Progenitor cell of endocrine pancreas (in vitro differentiated cells): Measurements from ENCODE around the gene NOS1AP. TPM values are rescaled to one million over a fixed set of nuclear protein-coding genes. Genes with fewer than 3 reads are reported as not detected.

Source experiments
- DNase-seq: peaks from one replicate; pipeline ENCODE4 v3.0.0; 2021; ENCODE audit warnings: low spot score; ENCODE audit not compliant: unreplicated experiment
- H3K27ac Mint-ChIP-seq: 2 replicates; pipeline ENCODE4 v1.8.0; 2021; ENCODE audit warnings: mild to moderate bottlenecking, moderate library complexity, mixed read lengths
- H3K27me3 Mint-ChIP-seq: 2 replicates; pipeline ENCODE4 v1.8.0; 2021; ENCODE audit warnings: mixed read lengths
- H3K36me3 Mint-ChIP-seq: 2 replicates; pipeline ENCODE4 v1.8.0; 2022; ENCODE audit warnings: mixed read lengths; ENCODE audit not compliant: insufficient read depth
- H3K4me1 Mint-ChIP-seq: 2 replicates; pipeline ENCODE4 v1.8.0; 2021; ENCODE audit warnings: low read depth, mixed read lengths
- H3K4me3 Mint-ChIP-seq: 2 replicates; pipeline ENCODE4 v1.8.0; 2021; ENCODE audit warnings: low read depth, mild to moderate bottlenecking, moderate library complexity, mixed read lengths
- H3K9me3 Mint-ChIP-seq: 2 replicates; pipeline ENCODE4 v1.8.0; 2021; ENCODE audit warnings: low read depth, mixed read lengths
- total RNA-seq: library from RNA; stranded (reverse); gene quantifications from 2 replicates; pipeline ENCODE4 v1.2.1, GENCODE V29; 2021
- TF ChIP-seq, protein P1 (sequence below): fragments of 200-600 bp; sonication (generic); IDR thresholded peaks from one replicate; pipeline ENCODE4 v1.5.0; 2021; ENCODE audit warnings: antibody characterized with exemption, mild to moderate bottlenecking; ENCODE audit not compliant: unreplicated experiment

Gene NOS1AP
- total RNA-seq, 1 donor from 2014 or later = 5.6 TPM

DNA sequence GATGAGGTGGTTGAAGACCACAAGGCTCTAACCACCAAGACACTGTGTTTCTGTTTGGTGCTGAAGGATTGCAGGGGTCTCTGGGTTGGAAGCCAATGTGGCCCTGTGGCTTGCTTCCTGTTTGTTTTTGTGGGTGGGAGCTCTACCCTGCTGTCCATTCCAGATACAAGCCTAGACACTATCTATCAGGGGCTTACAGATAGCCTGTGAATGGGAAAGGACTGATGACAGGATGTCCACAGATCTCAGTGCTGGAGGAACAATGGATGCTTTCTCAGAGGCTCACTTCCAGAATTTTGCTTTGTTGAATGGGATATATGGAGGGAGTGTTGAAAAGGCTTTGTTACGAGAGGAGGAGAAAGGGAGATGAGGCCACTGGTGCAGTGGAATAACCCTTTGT lies 69.7 kb downstream of the NOS1AP start:
- TF ChIP-seq, protein P1, sequence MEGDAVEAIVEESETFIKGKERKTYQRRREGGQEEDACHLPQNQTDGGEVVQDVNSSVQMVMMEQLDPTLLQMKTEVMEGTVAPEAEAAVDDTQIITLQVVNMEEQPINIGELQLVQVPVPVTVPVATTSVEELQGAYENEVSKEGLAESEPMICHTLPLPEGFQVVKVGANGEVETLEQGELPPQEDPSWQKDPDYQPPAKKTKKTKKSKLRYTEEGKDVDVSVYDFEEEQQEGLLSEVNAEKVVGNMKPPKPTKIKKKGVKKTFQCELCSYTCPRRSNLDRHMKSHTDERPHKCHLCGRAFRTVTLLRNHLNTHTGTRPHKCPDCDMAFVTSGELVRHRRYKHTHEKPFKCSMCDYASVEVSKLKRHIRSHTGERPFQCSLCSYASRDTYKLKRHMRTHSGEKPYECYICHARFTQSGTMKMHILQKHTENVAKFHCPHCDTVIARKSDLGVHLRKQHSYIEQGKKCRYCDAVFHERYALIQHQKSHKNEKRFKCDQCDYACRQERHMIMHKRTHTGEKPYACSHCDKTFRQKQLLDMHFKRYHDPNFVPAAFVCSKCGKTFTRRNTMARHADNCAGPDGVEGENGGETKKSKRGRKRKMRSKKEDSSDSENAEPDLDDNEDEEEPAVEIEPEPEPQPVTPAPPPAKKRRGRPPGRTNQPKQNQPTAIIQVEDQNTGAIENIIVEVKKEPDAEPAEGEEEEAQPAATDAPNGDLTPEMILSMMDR = no peak
- Mint-ChIP-seq H3K36me3 (no peaks in the 10 kb centered on the region), H3K4me1 (peaks cover 21% of the 10 kb centered on the region), H3K27ac (no peak overlapping the region), H3K27me3 (no peaks in the 10 kb centered on the region), H3K9me3 (no peaks in the 10 kb centered on the region), H3K4me3 (no peak overlapping the region)
- DNase-seq = no peak

DNA sequence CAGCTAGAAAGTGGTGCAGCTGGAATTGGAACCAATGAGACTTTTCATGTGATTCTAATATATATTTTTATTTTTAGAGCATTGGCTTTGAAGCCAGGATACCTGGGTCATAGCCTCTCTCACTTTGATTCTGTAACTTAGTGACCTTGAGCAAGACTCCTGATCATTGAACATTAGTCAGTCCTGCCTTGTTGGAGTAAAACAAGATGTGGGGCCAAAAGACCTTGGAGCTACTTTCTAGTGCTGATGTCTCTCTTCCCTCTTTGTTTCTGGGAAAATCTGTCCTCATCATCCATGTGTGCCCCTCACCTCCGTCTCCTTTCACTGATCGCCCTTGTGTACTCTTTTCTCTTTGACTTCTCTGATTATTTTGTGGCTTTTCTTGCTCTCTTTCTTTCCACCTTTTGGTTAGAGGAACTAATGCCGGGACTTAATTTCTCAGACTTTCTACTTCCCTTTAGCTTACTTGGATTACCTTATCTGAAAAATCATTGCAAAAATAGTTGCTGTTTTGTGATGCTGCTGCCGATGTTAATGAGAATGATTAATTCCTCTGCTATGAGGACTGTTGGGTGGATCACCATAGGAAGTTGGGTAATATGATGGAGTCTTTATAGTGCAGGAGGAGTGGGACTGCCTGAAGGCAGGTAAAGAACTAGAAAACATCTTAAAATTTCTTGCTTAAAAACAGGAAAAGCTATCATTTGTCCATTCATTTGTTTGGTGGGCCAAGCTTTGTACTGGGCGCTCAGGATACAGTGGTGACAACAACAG lies 72.0 kb downstream of the NOS1AP start:
- TF ChIP-seq, protein P1 = no peak
- no peak overlapping the region for H3K4me3 Mint-ChIP-seq

DNA sequence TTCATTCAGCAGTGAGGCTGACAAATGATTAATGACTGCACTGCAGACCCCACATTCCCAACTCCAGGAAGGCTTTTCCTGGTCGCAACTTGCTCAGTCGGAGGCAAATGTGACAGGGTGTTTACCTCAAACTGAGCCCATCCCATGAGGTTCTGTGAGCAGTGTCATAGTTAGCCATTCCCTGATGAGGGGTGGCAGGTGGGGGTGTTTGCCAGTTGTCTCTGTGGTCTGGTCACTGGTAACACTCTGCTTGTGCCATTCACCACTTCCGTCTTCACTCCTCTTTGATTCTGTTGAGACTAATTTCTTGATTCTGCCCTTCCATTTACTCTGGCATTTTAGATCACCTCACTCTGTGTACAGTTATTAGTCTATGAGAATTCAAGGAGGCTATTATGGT lies 73.5 kb downstream of the NOS1AP start:
- no peaks in the 10 kb centered on the region for H3K36me3 Mint-ChIP-seq
- peaks cover 8% of the 10 kb centered on the region for H3K4me1 Mint-ChIP-seq
- H3K27me3 Mint-ChIP-seq = no peaks in the 10 kb centered on the region

More for the DNA sequence above, 72.0 kb downstream of the NOS1AP start:
- H3K9me3 Mint-ChIP-seq = no peaks in the 10 kb centered on the region
- no peak overlapping the region for H3K27ac Mint-ChIP-seq
- no peak for DNase-seq
- H3K4me1 Mint-ChIP-seq = peaks cover 20% of the 10 kb centered on the region
- no peaks in the 10 kb centered on the region for H3K36me3 Mint-ChIP-seq
- H3K27me3 Mint-ChIP-seq = no peaks in the 10 kb centered on the region

DNA sequence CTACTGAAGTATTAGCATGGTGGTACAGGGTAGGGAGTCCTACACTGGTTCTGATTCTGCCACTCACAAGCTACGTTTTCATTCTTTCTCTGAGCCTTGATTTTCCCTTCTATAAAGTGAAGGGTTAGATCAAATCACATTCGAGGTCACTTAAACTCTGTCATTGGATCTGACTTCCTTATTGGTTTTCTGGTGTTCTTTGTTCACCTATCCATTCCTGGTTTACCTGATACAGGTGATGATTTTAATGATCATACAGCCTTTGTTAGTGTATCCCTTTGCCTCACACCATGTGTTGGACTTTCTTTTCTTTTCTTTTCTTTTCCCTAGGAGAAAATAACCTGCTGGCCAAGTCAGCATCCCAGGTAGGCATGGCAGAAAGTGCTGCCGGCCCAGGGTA lies 74.8 kb downstream of the NOS1AP start:
- no peak overlapping the region for H3K27ac Mint-ChIP-seq
- H3K9me3 Mint-ChIP-seq = no peaks in the 10 kb centered on the region

More for the DNA sequence above, 73.5 kb downstream of the NOS1AP start:
- Mint-ChIP-seq H3K27ac (no peak overlapping the region), H3K9me3 (no peaks in the 10 kb centered on the region), H3K4me3 (no peak overlapping the region)
- TF ChIP-seq, protein P1 = no peak
- no peak for DNase-seq

DNA sequence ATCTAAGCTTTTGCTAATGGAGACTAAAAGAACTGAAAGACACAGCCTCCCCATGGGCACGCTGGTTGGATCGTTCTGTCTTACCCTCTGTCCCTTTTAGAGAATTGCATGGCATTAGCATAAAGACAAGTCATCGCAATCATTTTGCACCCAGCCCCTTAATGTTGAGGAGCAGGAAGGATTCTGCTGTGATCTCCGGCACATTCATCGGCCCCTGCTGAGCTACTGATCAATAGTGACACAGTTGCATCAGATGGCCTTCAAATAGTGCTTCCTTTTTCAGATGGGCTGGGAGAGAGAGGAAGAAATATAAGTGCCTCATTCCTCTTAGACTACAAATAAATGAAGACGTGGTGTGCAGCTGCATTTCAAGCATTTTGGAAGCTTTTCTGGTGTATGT lies 75.4 kb downstream of the NOS1AP start:
- DNase-seq = no peak
- Mint-ChIP-seq H3K9me3 (no peaks in the 10 kb centered on the region), H3K27me3 (peaks cover 6% of the 10 kb centered on the region), H3K27ac (no peak overlapping the region), H3K4me1 (peaks cover 4% of the 10 kb centered on the region), H3K36me3 (no peaks in the 10 kb centered on the region), H3K4me3 (no peak overlapping the region)
- TF ChIP-seq, protein P1 = no peak

More for the DNA sequence above, 74.8 kb downstream of the NOS1AP start:
- no peak for DNase-seq
- Mint-ChIP-seq H3K4me1 (peaks cover 5% of the 10 kb centered on the region), H3K27me3 (peaks cover 6% of the 10 kb centered on the region), H3K36me3 (no peaks in the 10 kb centered on the region), H3K4me3 (no peak overlapping the region)
- TF ChIP-seq, protein P1 = no peak
